Lower leg skin (tissue), 4 donors: ENCODE results near the gene GNB1. TPM values are rescaled to one million over a fixed set of nuclear protein-coding genes. Genes with fewer than 3 reads are reported as not detected.

Source experiments
- DNase-seq, 2 donors: peaks; one replicate each; pipeline ENCODE4 v3.0.0-alpha.2; 2019; ENCODE audit warnings: low spot score in 2 of 2
- H3K4me3 ChIP-seq: fragments of 200-600 bp; sonication (generic); 2 replicates; pipeline ENCODE4 v1.5.1; 2017; ENCODE audit warnings: mild to moderate bottlenecking, low read depth; ENCODE audit not compliant: poor library complexity, severe bottlenecking
- POLR2A ChIP-seq, 2 donors: fragments of 450-650 bp; IDR thresholded peaks; one replicate each; pipeline ENCODE4 v1.6.1; 2016 to 2017; ENCODE audit warnings: antibody characterized with exemption in 2 of 2, mild to moderate bottlenecking in 1 of 2, moderate library complexity in 1 of 2
- WGBS, 2 donors: methylation state at CpG; one replicate each; pipeline ENCODE4 v1.1.5; 2018; 5-methylcytosine and 5-hydroxymethylcytosine counted together
- intact Hi-C: fragments of 100-400 bp; cut with DNase I; formaldehyde crosslinking; loops from one replicate; pipeline ENCODE4 v1.15.0; 2023; ENCODE audit warnings: low total_unique reads
- total RNA-seq, 4 donors: library from RNA; depleted of rRNA; stranded (reverse); fragments of >200 nt; gene quantifications; one replicate each; pipeline ENCODE4 v1.1.0, GENCODE V29; 2016
- TF ChIP-seq, protein P1 (sequence below), 3 donors: fragments of 450-650 bp; IDR thresholded peaks; one replicate each; pipeline ENCODE4 v1.5.1; 2016; ENCODE audit warnings: antibody characterized with exemption in 3 of 3, mild to moderate bottlenecking in 3 of 3, moderate library complexity in 2 of 3

GNB1 gene
- total RNA-seq, 4 donors from 2014 or later = 103 to 141 (median 123) TPM

- intact Hi-C loops = no loop called here
- no peak for DNase-seq
- 85 to 88% methylated on average over 9 of the region's 9 CpGs for WGBS, 2 donors
- H3K4me3 ChIP-seq = no peak overlapping the region
- TF ChIP-seq, protein P1, sequence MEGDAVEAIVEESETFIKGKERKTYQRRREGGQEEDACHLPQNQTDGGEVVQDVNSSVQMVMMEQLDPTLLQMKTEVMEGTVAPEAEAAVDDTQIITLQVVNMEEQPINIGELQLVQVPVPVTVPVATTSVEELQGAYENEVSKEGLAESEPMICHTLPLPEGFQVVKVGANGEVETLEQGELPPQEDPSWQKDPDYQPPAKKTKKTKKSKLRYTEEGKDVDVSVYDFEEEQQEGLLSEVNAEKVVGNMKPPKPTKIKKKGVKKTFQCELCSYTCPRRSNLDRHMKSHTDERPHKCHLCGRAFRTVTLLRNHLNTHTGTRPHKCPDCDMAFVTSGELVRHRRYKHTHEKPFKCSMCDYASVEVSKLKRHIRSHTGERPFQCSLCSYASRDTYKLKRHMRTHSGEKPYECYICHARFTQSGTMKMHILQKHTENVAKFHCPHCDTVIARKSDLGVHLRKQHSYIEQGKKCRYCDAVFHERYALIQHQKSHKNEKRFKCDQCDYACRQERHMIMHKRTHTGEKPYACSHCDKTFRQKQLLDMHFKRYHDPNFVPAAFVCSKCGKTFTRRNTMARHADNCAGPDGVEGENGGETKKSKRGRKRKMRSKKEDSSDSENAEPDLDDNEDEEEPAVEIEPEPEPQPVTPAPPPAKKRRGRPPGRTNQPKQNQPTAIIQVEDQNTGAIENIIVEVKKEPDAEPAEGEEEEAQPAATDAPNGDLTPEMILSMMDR (IDR thresholded peaks at IDR 0.05) = no peak
- TF ChIP-seq POLR2A (IDR thresholded peaks at IDR 0.05) = no peak
Observed at GRCh38 chr1:1826356-1827088, 64.4 kb downstream of the GNB1 start.

DNA sequence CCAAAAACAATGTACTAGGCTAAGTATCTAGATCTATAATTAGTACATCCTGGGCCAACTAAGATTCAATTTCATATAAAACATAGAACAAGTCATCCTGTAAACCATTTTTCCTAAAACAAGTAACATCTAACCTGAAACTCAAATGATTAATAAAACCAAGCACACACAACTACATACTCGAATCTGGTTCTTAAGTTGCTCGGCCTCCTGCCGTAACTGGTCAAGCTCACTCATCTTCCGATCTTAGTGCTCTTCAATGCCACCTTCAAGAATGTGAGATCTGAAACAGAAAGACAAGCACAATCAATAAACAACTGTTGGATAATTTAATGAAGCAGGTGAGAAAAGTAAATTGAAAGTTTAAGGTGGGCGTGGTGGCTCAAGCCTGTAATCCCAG lies 65.7 kb downstream of the GNB1 start:
- no peak for DNase-seq
- 95 to 98% methylated on average over 5 of the region's 5 CpGs for WGBS, 2 donors
- TF ChIP-seq, protein P1 (IDR thresholded peaks at IDR 0.05) = no peak
- TF ChIP-seq POLR2A (IDR thresholded peaks at IDR 0.05) = no peak
- no peak overlapping the region for H3K4me3 ChIP-seq
- intact Hi-C loops = no loop called here

DNA sequence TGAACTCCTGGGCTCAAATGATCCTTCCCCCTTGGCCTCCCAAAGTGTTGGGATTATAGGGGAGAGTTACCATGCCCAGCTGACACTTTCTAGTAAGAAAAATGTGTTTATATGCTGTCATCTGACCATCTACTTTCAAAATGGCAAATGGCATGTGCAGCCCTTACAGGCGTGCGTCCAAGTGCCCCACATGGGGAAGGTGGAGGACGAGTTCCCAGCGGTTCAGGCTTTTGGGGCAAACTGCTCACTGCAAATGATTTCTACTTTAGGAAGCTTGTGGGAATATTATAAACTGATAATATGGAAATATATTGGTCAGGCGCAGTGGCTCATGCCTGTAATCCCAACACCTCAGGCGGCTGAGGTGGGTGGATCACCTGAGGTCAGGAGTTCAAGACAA lies 71.1 kb downstream of the GNB1 start:
- WGBS, 2 donors = 96 to 97% methylated on average over 6 of the region's 6 CpGs
- intact Hi-C loops = no loop called here

GRCh38 chr1:1817221-1817620 lies 73.7 kb downstream of the GNB1 start:
- no peak for TF ChIP-seq POLR2A (IDR thresholded peaks at IDR 0.05)
- TF ChIP-seq, protein P1 (IDR thresholded peaks at IDR 0.05) = no peak
- no peak for DNase-seq
- intact Hi-C loops = no loop called here
- no peak overlapping the region for H3K4me3 ChIP-seq
- WGBS, 2 donors = 82% methylated on average over 3 of the region's 3 CpGs

More for the DNA sequence above, 71.1 kb downstream of the GNB1 start:
- DNase-seq = no peak
- H3K4me3 ChIP-seq = no peak overlapping the region
- TF ChIP-seq, protein P1 (IDR thresholded peaks at IDR 0.05) = no peak
- TF ChIP-seq POLR2A (IDR thresholded peaks at IDR 0.05) = no peak

- 89 to 93% methylated on average over 14 of the region's 14 CpGs for WGBS, 2 donors
- H3K4me3 ChIP-seq = no peak overlapping the region
- no peak for DNase-seq
- intact Hi-C loops = no loop called here
- TF ChIP-seq POLR2A (IDR thresholded peaks at IDR 0.05) = no peak
- TF ChIP-seq, protein P1 (IDR thresholded peaks at IDR 0.05) = no peak
Observed at GRCh38 chr1:1815606-1816281, 75.1 kb downstream of the GNB1 start.
